Gastrocnemius medialis (tissue), 4 donors: Measurements from ENCODE around the gene PGF. TPM values are rescaled to one million over a fixed set of nuclear protein-coding genes. Genes with fewer than 3 reads are reported as not detected.
A peak's percentile ranks its signal among the peaks of the same experiment; 100 is the strongest.

Source experiments
- ATAC-seq, 2 donors: fragments of 150-250 bp; one replicate each; pipeline ENCODE4 v1.9.1; 2016
- DNase-seq, 2 donors: peaks; one replicate each; pipeline ENCODE4 v3.0.0-alpha.2; 2019
- H3K27ac ChIP-seq, 4 donors: fragments of 200-600 bp; sonication (generic); 1 replicate in 1 of 4; 2 replicates in 3 of 4; pipeline ENCODE4 v1.5.1; 2016 to 2018; ENCODE audit warnings: mild to moderate bottlenecking in 2 of 4, moderate library complexity in 1 of 4
- H3K27me3 ChIP-seq, 3 donors: fragments of 200-600 bp; sonication (generic) in 2 of 3; 1 replicate in 1 of 3; 2 replicates in 2 of 3; pipeline versions ENCODE4 v1.5.1 to v1.6.0; 2016 to 2019; ENCODE audit warnings: mild to moderate bottlenecking in 1 of 3, moderate library complexity in 1 of 3
- H3K36me3 ChIP-seq, 2 donors: fragments of 200-600 bp; sonication (generic) in 1 of 2; one replicate each; pipeline ENCODE4 v1.5.1; 2017 to 2018
- H3K4me1 ChIP-seq, 2 donors: fragments of 200-600 bp; sonication (generic) in 1 of 2; one replicate each; pipeline ENCODE4 v1.5.1; 2016 to 2017; ENCODE audit warnings: mild to moderate bottlenecking in 2 of 2
- H3K4me3 ChIP-seq, 4 donors: fragments of 200-600 bp; sonication (generic) in 3 of 4; 1 replicate in 1 of 4; 2 replicates in 3 of 4; pipeline ENCODE4 v1.5.1; 2016 to 2019; ENCODE audit warnings: mild to moderate bottlenecking in 2 of 4
- H3K9me3 ChIP-seq, 3 donors: fragments of 200-600 bp; sonication (generic) in 2 of 3; 1 replicate in 1 of 3; 2 replicates in 2 of 3; pipeline ENCODE4 v1.5.1; 2016 to 2019
- CTCF ChIP-seq, 5 experiments: fragments of 450-650 bp in 3 of 5; fragments of 200-600 bp in 2 of 5; sonication (generic) in 2 of 5; IDR thresholded peaks in 4 of 5; conservative IDR thresholded peaks in 1 of 5; 1 replicate in 4 of 5; 2 replicates in 1 of 5; pipeline ENCODE4 v1.5.1; 2016 to 2019; ENCODE audit warnings: antibody characterized with exemption in 5 of 5, mild to moderate bottlenecking in 3 of 5, moderate library complexity in 3 of 5
- POLR2A ChIP-seq, 2 donors: fragments of 450-650 bp; IDR thresholded peaks; one replicate each; pipeline ENCODE4 v1.6.1; 2017; ENCODE audit warnings: antibody characterized with exemption in 2 of 2, mild to moderate bottlenecking in 2 of 2, moderate library complexity in 2 of 2
- in situ Hi-C, 4 donors: fragments of 200-750 bp; cut with MboI; loops; one replicate each; pipeline versions ENCODE4 v1.15.0 to v1.8.0; 2017; ENCODE audit warnings: low sequenced_read_pairs in 4 of 4
- intact Hi-C: fragments of 100-400 bp; cut with DNase I; formaldehyde crosslinking; loops from one replicate; pipeline ENCODE4 v1.15.1; 2023; ENCODE audit warnings: low total_unique reads
- total RNA-seq, 4 donors: library from RNA; depleted of rRNA; stranded (reverse); fragments of >200 nt; gene quantifications; one replicate each; pipeline versions ENCODE4 v1.1.0 to v1.2.3, GENCODE V29; 2016

PGF gene
- total RNA-seq, 4 donors from 2014 or later, result 2.2 to 7.8 (median 3.8) TPM

- ATAC-seq (no peak), DNase-seq (no peak)
- H3K4me1 ChIP-seq, result peaks cover 34 to 38% of the 10 kb centered on the region in 2 donors
- in situ Hi-C loops (no loop called here), intact Hi-C loops (no loop called here)
- H3K27me3 ChIP-seq, result no peaks in the 10 kb centered on the region
- no peak overlapping the region for H3K27ac ChIP-seq
- H3K4me3 ChIP-seq, result no peak overlapping the region
- TF ChIP-seq CTCF (IDR thresholded peaks at IDR 0.05 in 4 of 5, conservative IDR thresholded peaks at IDR 0.05 in 1 of 5) (no peak), POLR2A (IDR thresholded peaks at IDR 0.05) (no peak)
- no peaks in the 10 kb centered on the region for H3K36me3 ChIP-seq
- no peaks in the 10 kb centered on the region for H3K9me3 ChIP-seq
These were observed 34.3 kb downstream of the PGF start for GRCh38 chr14:74921053-74921620.

- in situ Hi-C loops, result no loop called here
- Histone ChIP-seq H3K27me3 (no peaks in the 10 kb centered on the region), H3K4me1 (peaks cover 42 to 47% of the 10 kb centered on the region in 2 donors), H3K9me3 (no peaks in the 10 kb centered on the region), H3K27ac (no peak overlapping the region), H3K4me3 (no peak overlapping the region), H3K36me3 (no peaks in the 10 kb centered on the region)
- DNase-seq (no peak), ATAC-seq (no peak)
- intact Hi-C loops, result no loop called here
- no peak for TF ChIP-seq POLR2A (IDR thresholded peaks at IDR 0.05)
- no peak for TF ChIP-seq CTCF (IDR thresholded peaks at IDR 0.05 in 4 of 5, conservative IDR thresholded peaks at IDR 0.05 in 1 of 5)
These were observed 35.1 kb downstream of the PGF start for GRCh38 chr14:74920281-74920680.

GRCh38 chr14:74919421-74920165 lies 35.8 kb downstream of the PGF start:
- no peaks in the 10 kb centered on the region for H3K27me3 ChIP-seq
- no peak for DNase-seq
- in situ Hi-C loops (loop anchor here in 2 of 4 donors (10.0 kb wide), 1 partner anchor 165 kb away; no protein-coding TSS in a partner anchor), intact Hi-C loops (no loop called here)
- no peak overlapping the region for H3K4me3 ChIP-seq
- no peak for TF ChIP-seq POLR2A (IDR thresholded peaks at IDR 0.05)
- TF ChIP-seq CTCF (IDR thresholded peaks at IDR 0.05 in 4 of 5, conservative IDR thresholded peaks at IDR 0.05 in 1 of 5), result no peak
- peaks cover 42 to 48% of the 10 kb centered on the region in 2 donors for H3K4me1 ChIP-seq
- H3K36me3 ChIP-seq, result no peaks in the 10 kb centered on the region
- ATAC-seq, result no peak
- no peaks in the 10 kb centered on the region for H3K9me3 ChIP-seq
- H3K27ac ChIP-seq, result no peak overlapping the region

GRCh38 chr14:74918380-74918779 lies 37.0 kb downstream of the PGF start:
- peaks cover 52% of the 10 kb centered on the region in 2 donors for H3K4me1 ChIP-seq
- in situ Hi-C loops, result loop anchor here in 2 of 4 donors (10.0 kb wide), 1 partner anchor 166 kb away; no protein-coding TSS in a partner anchor
- H3K27ac ChIP-seq, result peak overlapping the region; percentile 78 to 94 (median 83)
- no peak for ATAC-seq
- no peaks in the 10 kb centered on the region for H3K36me3 ChIP-seq
- H3K9me3 ChIP-seq, result no peaks in the 10 kb centered on the region
- TF ChIP-seq CTCF (IDR thresholded peaks at IDR 0.05 in 4 of 5, conservative IDR thresholded peaks at IDR 0.05 in 1 of 5) (no peak), POLR2A (IDR thresholded peaks at IDR 0.05) (no peak)
- intact Hi-C loops, result no loop called here
- H3K4me3 ChIP-seq, result no peak overlapping the region
- H3K27me3 ChIP-seq, result no peaks in the 10 kb centered on the region
- DNase-seq, result no peak
